ENCODE results near the gene ARHGEF18.
A peak's percentile ranks its signal among the peaks of the same experiment; 100 is the strongest.
"Not testable (repeated sequence)": the region's sequence is repeated elsewhere in the genome, so short reads cannot be mapped to it uniquely, and the experiment has no call there.

ARHGEF18 gene

GRCh38 chr19:7360393-7360984 is 11.8 kb downstream of the ARHGEF18 start:
- no peak overlapping the region for H3K27ac ChIP-seq
- H3K9me3 ChIP-seq = peaks cover 7% of the 10 kb centered on the region; the same call in 1 of the 2 replicates
- no peak overlapping the region for H3K9ac ChIP-seq
- no peaks in the 10 kb centered on the region for H3K27me3 ChIP-seq
- no peak for TF ChIP-seq Cebpa-rat (IDR thresholded peaks at IDR 0.05)
- no peak overlapping the region for H3K4me3 ChIP-seq
- H4K20me1 ChIP-seq = peaks cover 96% of the 10 kb centered on the region
- no peak overlapping the region for H3K4me2 ChIP-seq
- peaks cover 48% of the 10 kb centered on the region for H3K4me1 ChIP-seq
- H3K36me3 ChIP-seq = peaks cover 98% of the 10 kb centered on the region

- H3K27me3 ChIP-seq = no peaks in the 10 kb centered on the region
- no peak for TF ChIP-seq Cebpa-rat (IDR thresholded peaks at IDR 0.05)
- no peak overlapping the region for H3K4me2 ChIP-seq
- no peak overlapping the region for H3K27ac ChIP-seq
- peaks cover 94% of the 10 kb centered on the region for H3K36me3 ChIP-seq
- no peaks in the 10 kb centered on the region; the same call in 1 of the 2 replicates for H3K9me3 ChIP-seq
- H3K9ac ChIP-seq = no peak overlapping the region
- H3K4me1 ChIP-seq = peaks cover 41% of the 10 kb centered on the region
- no peak overlapping the region for H3K4me3 ChIP-seq
- H4K20me1 ChIP-seq = peaks cover 92% of the 10 kb centered on the region
Observed at GRCh38 chr19:7363225-7363624, 14.5 kb downstream of the ARHGEF18 start.

GRCh38 chr19:7366701-7367420 is 18.1 kb downstream of the ARHGEF18 start:
- H3K36me3 ChIP-seq = peaks cover 94% of the 10 kb centered on the region
- no peaks in the 10 kb centered on the region for H3K9me3 ChIP-seq
- peaks cover 46% of the 10 kb centered on the region for H3K4me1 ChIP-seq
- no peak overlapping the region for H3K27ac ChIP-seq
- H3K27me3 ChIP-seq = no peaks in the 10 kb centered on the region
- no peak for TF ChIP-seq Cebpa-rat (IDR thresholded peaks at IDR 0.05)
- no peak overlapping the region for H3K4me2 ChIP-seq
- no peak overlapping the region for H3K9ac ChIP-seq
- peaks cover 92% of the 10 kb centered on the region for H4K20me1 ChIP-seq
- no peak overlapping the region for H3K4me3 ChIP-seq

- H3K4me2 ChIP-seq = peak overlapping the region; percentile 22; the same call in 1 of the 2 replicates
- peaks cover 96% of the 10 kb centered on the region for H3K36me3 ChIP-seq
- H3K9ac ChIP-seq = no peak overlapping the region
- H3K9me3 ChIP-seq = no peaks in the 10 kb centered on the region
- H3K27ac ChIP-seq = peak overlapping the region; percentile 21
- H3K27me3 ChIP-seq = no peaks in the 10 kb centered on the region
- no peak for TF ChIP-seq Cebpa-rat (IDR thresholded peaks at IDR 0.05)
- peaks cover 35% of the 10 kb centered on the region for H3K4me1 ChIP-seq
- no peak overlapping the region for H3K4me3 ChIP-seq
- H4K20me1 ChIP-seq = peaks cover 93% of the 10 kb centered on the region
Observed at GRCh38 chr19:7368456-7368855, 19.7 kb downstream of the ARHGEF18 start.

GRCh38 chr19:7368866-7369265 is 20.1 kb downstream of the ARHGEF18 start:
- H3K9ac ChIP-seq, H3K4me3 ChIP-seq, H3K9me3 ChIP-seq, H3K4me2 ChIP-seq, H3K27me3 ChIP-seq: not testable (repeated sequence)
- Histone ChIP-seq H3K27ac (peak overlapping the region; percentile 21), H4K20me1 (peaks cover 91% of the 10 kb centered on the region), H3K4me1 (peaks cover 34% of the 10 kb centered on the region), H3K36me3 (peaks cover 96% of the 10 kb centered on the region)

DNA sequence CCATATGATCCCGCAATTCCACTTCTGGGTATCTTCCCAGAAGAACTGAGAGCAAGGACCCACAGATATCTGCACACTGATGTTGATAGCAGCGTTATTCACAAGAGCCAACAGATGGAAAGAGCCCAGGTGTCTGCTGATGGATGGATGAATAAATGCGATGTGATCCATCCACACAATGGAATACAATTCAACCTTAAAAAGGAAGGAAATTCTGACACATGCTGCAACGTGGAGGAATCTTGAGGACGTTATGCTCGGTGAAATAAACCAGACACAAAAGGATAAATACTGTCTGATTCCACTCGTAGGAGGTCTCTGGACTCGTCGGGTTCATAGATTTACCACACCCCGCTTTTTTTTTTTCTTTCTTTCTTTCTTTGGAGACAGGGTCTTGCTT is 21.8 kb downstream of the ARHGEF18 start:
- Histone ChIP-seq H3K4me3 (no peak overlapping the region), H3K27me3 (no peaks in the 10 kb centered on the region), H3K27ac (no peak overlapping the region), H3K9ac (no peak overlapping the region), H3K9me3 (no peaks in the 10 kb centered on the region), H3K36me3 (peaks cover 94% of the 10 kb centered on the region), H3K4me1 (peaks cover 33% of the 10 kb centered on the region), H3K4me2 (no peak overlapping the region), H4K20me1 (peaks cover 86% of the 10 kb centered on the region)
- no peak for TF ChIP-seq Cebpa-rat (IDR thresholded peaks at IDR 0.05)

DNA sequence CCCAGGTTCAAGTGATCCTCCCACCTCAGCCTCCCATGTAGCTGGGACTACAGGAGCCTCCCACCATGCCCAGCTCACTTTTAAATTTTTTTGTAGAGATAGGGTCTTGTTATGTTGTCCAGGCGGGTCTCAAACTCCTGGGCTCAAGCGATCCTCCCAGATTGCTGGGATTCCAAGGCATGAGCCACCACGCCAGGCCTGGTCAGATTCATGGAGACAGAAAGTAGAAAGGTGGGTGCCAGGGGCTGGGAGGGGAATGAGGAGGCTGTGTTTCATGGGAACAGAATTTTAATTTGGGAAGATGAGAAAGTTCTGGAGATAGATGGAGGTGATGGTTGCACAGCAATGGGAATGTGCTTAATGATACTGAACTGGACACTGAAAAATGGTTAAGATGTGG is 22.3 kb downstream of the ARHGEF18 start:
- Histone ChIP-seq H3K9ac (no peak overlapping the region), H3K27ac (no peak overlapping the region), H3K9me3 (no peaks in the 10 kb centered on the region), H3K4me1 (peaks cover 33% of the 10 kb centered on the region), H3K27me3 (no peaks in the 10 kb centered on the region), H3K4me3 (no peak overlapping the region), H4K20me1 (peaks cover 86% of the 10 kb centered on the region), H3K4me2 (no peak overlapping the region), H3K36me3 (peaks cover 94% of the 10 kb centered on the region)
- TF ChIP-seq Cebpa-rat (IDR thresholded peaks at IDR 0.05) = no peak

DNA sequence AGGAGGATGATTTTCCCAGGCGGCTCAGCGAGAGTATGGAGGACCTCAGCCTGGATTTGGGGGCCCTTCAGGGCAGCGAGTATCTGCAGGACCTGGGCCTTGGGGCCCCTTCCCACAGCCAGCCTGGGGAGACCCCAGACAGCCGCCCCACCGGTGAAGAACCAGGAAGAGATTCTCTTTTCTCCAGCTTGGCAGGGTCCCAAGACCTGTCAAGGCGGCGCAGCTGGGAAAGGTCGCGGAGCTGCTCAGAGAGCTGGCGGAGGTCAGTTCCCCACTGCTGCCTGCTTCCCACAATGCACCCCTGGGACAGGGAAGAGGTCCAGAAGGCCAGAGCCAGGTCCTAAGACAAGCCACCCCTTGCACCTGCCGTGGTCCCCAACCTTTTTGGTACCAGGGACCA is 24.1 kb downstream of the ARHGEF18 start:
- peaks cover 98% of the 10 kb centered on the region for H3K36me3 ChIP-seq
- no peak for TF ChIP-seq Cebpa-rat (IDR thresholded peaks at IDR 0.05)
- no peak overlapping the region for H3K4me2 ChIP-seq
- H3K4me3 ChIP-seq = no peak overlapping the region
- no peaks in the 10 kb centered on the region for H3K27me3 ChIP-seq
- no peaks in the 10 kb centered on the region for H3K9me3 ChIP-seq
- H4K20me1 ChIP-seq = peaks cover 81% of the 10 kb centered on the region
- no peak overlapping the region for H3K9ac ChIP-seq
- peak overlapping the region; percentile 18; the same call in 1 of the 2 replicates for H3K27ac ChIP-seq
- H3K4me1 ChIP-seq = peaks cover 21% of the 10 kb centered on the region

GRCh38 chr19:7373862-7374261 is 25.1 kb downstream of the ARHGEF18 start:
- Histone ChIP-seq H3K4me1 (peaks cover 12% of the 10 kb centered on the region; the same call in 1 of the 2 replicates), H3K4me3 (no peak overlapping the region), H3K9me3 (no peaks in the 10 kb centered on the region), H4K20me1 (peaks cover 71% of the 10 kb centered on the region), H3K27me3 (no peaks in the 10 kb centered on the region), H3K27ac (no peak overlapping the region), H3K4me2 (no peak overlapping the region), H3K9ac (no peak overlapping the region), H3K36me3 (peaks cover 98% of the 10 kb centered on the region)
- no peak for TF ChIP-seq Cebpa-rat (IDR thresholded peaks at IDR 0.05)

- Histone ChIP-seq H4K20me1 (peaks cover 47% of the 10 kb centered on the region), H3K27me3 (no peaks in the 10 kb centered on the region), H3K9ac (no peak overlapping the region), H3K27ac (no peak overlapping the region), H3K4me1 (peaks cover 17% of the 10 kb centered on the region; the same call in 1 of the 2 replicates), H3K9me3 (no peaks in the 10 kb centered on the region), H3K4me2 (no peak overlapping the region), H3K4me3 (no peak overlapping the region), H3K36me3 (peaks cover 93% of the 10 kb centered on the region)
- TF ChIP-seq Cebpa-rat (IDR thresholded peaks at IDR 0.05) = no peak
Observed at GRCh38 chr19:7376151-7376852, 27.6 kb downstream of the ARHGEF18 start.
